ENCODE results near the gene PRM3. TPM values are rescaled to one million over a fixed set of nuclear protein-coding genes. Genes with fewer than 3 reads are reported as not detected.
A peak's percentile ranks its signal among the peaks of the same experiment; 100 is the strongest.

Gene PRM3
- total RNA-seq, 1 experiment from 2014 or later: not detected

GRCh38 chr16:11239644-11240632 is 33.5 kb downstream of the PRM3 start:
- Histone ChIP-seq H3K79me1 (ENCODE audit: insufficient read depth, low read depth, low read length, poor library complexity, severe bottlenecking) (no peaks in the 10 kb centered on the region), H3K56ac (ENCODE audit: insufficient read length, low read depth, low read length) (no peak overlapping the region), H4K20me1 (ENCODE audit: control insufficient read depth, insufficient read depth, insufficient read length) (no peaks in the 10 kb centered on the region), H2BK5ac (ENCODE audit: insufficient read length, low read length) (no peak overlapping the region), H3K23ac (ENCODE audit: insufficient read length, low read depth, low read length) (no peak overlapping the region), H4K8ac (replicated peaks; ENCODE audit: insufficient read length, low read depth, low read length) (no peak overlapping the region), H3K4ac (ENCODE audit: low read depth, low read length) (no peak overlapping the region), H3K4me2 (ENCODE audit: insufficient read depth, insufficient read length, low read length) (no peak overlapping the region), H3K9ac (ENCODE audit: extremely low read depth, insufficient read length, low read length) (no peak overlapping the region), H3T11ph (ENCODE audit: low read length) (no peak overlapping the region), H4K91ac (ENCODE audit: insufficient read length, low read depth, low read length) (no peak overlapping the region), H3K23me2 (ENCODE audit: insufficient read length, low read depth, low read length, poor library complexity, severe bottlenecking) (no peaks in the 10 kb centered on the region), H3K79me2 (ENCODE audit: insufficient read depth, low read length) (no peaks in the 10 kb centered on the region), H3K4me1 (ENCODE audit: insufficient read depth, low read length) (no peaks in the 10 kb centered on the region), H3K27me3 (ENCODE audit: insufficient read depth, low read length) (no peaks in the 10 kb centered on the region), H4K5ac (ENCODE audit: insufficient read length, low read depth, low read length) (no peak overlapping the region), H2AFZ (ENCODE audit: low read length) (no peak overlapping the region), H2BK120ac (ENCODE audit: low read depth, low read length, poor library complexity, severe bottlenecking) (no peak overlapping the region), H3K9me3 (ENCODE audit: control insufficient read depth, low read depth, low read length) (no peaks in the 10 kb centered on the region), H2BK15ac (ENCODE audit: low read depth, low read length) (no peak overlapping the region), H2AK5ac (ENCODE audit: insufficient read length, low read length) (no peak overlapping the region), H3K27ac (ENCODE audit: insufficient read length, low read depth, low read length) (no peak overlapping the region), H3K18ac (ENCODE audit: insufficient read length, low read depth, low read length) (no peak overlapping the region), H2BK20ac (ENCODE audit: low read depth, low read length, poor library complexity, severe bottlenecking) (no peak overlapping the region), H3K14ac (ENCODE audit: insufficient read depth, low read length) (no peak overlapping the region), H2BK12ac (ENCODE audit: insufficient read length, low read depth, low read length) (no peak overlapping the region)
- Mint-ChIP-seq H3K36me3 (ENCODE audit: insufficient read depth in 1 of 3, low read depth in 3 of 3) (no peaks in the 10 kb centered on the region), H3K9me3 (no peaks in the 10 kb centered on the region), H3K27me3 (ENCODE audit: low read depth) (peaks cover under 1% of the 10 kb centered on the region; the same call in 1 of the 2 replicates), H3K4me3 (no peak overlapping the region; a peak in 1 of 5 replicates), H3K4me1 (peaks cover 4 to 5% of the 10 kb centered on the region in 2 experiments; a peak in 2 of 4 replicates), H3K27ac (peak overlapping the region in 1 of 3 experiments; percentile 55; a peak in 4 of 7 replicates)
- DNase-seq: no peak
- WGBS (ENCODE audit: extremely low coverage, insufficient read length, low lambda C conversion rate): no CpG with 5 or more reads among the region's 10 CpGs
- no peak for TF ChIP-seq CTCF (conservative IDR thresholded peaks at IDR 0.05)

Measured in H9 (cell line).